Heart left ventricle (tissue), 16 donors: Measurements from ENCODE around the gene TGFB2. TPM values are rescaled to one million over a fixed set of nuclear protein-coding genes. Genes with fewer than 3 reads are reported as not detected.

Source experiments
- ATAC-seq, 4 donors: fragments of 200-7000 bp; cut with Tn5 transposase; one replicate each; pipeline ENCODE4 v1.9.1; 2020 to 2022; ENCODE audit warnings: moderate library complexity in 4 of 4, mild to moderate bottlenecking in 3 of 4, moderate number of reproducible peaks in 1 of 4
- DNase-seq, 5 donors: peaks; one replicate each; pipeline ENCODE4 v3.0.0-alpha.2; 2020
- H3K27ac ChIP-seq, 12 donors: fragments of 200-600 bp; sonication (generic) in 4 of 12; one replicate each; pipeline versions ENCODE4 v1.5.0 to v1.8.0; 2016 to 2022; ENCODE audit warnings: mild to moderate bottlenecking in 2 of 12
- H3K27me3 ChIP-seq, 9 donors: fragments of 200-600 bp; sonication (generic) in 2 of 9; one replicate each; pipeline versions ENCODE4 v1.5.1 to v1.8.0; 2016 to 2022; ENCODE audit warnings: mild to moderate bottlenecking in 3 of 9
- H3K36me3 ChIP-seq, 9 donors: fragments of 200-600 bp; sonication (generic) in 2 of 9; one replicate each; pipeline versions ENCODE4 v1.5.0 to v1.8.0; 2018 to 2022; ENCODE audit warnings: mild to moderate bottlenecking in 2 of 9
- H3K4me1 ChIP-seq, 12 donors: fragments of 200-600 bp; sonication (generic) in 4 of 12; one replicate each; pipeline versions ENCODE4 v1.5.0 to v1.8.0; 2016 to 2022; ENCODE audit warnings: mild to moderate bottlenecking in 3 of 12
- H3K4me3 ChIP-seq, 12 donors: fragments of 200-600 bp; sonication (generic) in 4 of 12; one replicate each; pipeline versions ENCODE4 v1.5.0 to v1.8.0; 2017 to 2022; ENCODE audit warnings: mild to moderate bottlenecking in 9 of 12, moderate library complexity in 4 of 12
- H3K9me3 ChIP-seq, 12 donors: fragments of 200-600 bp; sonication (generic) in 4 of 12; one replicate each; pipeline versions ENCODE4 v1.5.0 to v1.8.0; 2016 to 2022; ENCODE audit warnings: mild to moderate bottlenecking in 1 of 12
- CTCF ChIP-seq, 12 donors: fragments of 200-600 bp; sonication (generic) in 4 of 12; IDR thresholded peaks; one replicate each; pipeline versions ENCODE4 v1.5.0 to v1.8.0; 2018 to 2022; ENCODE audit warnings: antibody characterized with exemption in 12 of 12, mild to moderate bottlenecking in 5 of 12
- POLR2A ChIP-seq, 2 donors: fragments of 450-650 bp; IDR thresholded peaks; one replicate each; pipeline ENCODE4 v1.6.1; 2017; ENCODE audit warnings: antibody characterized with exemption in 2 of 2, mild to moderate bottlenecking in 2 of 2, moderate library complexity in 2 of 2
- WGBS, 4 donors: extraction: QIAGEN DNeasy Blood & Tissue Kit in 2 of 4; methylation state at CpG; one replicate each; pipeline versions ENCODE4 v1.1.5 to v1.1.7; 2013 to 2018; 5-methylcytosine and 5-hydroxymethylcytosine counted together
- intact Hi-C, 10 donors: fragments of 100-400 bp; cut with DNase I; formaldehyde crosslinking; loops; one replicate each; pipeline versions ENCODE4 v1.11.1 to v1.14.2; 2022
- polyA plus RNA-seq, 2 donors: library from polyadenylated mRNA; stranded (reverse); fragments of 200-250 nt; gene quantifications; one replicate each; pipeline ENCODE4 v1.2.3, GENCODE V29; 2013
- total RNA-seq, 9 donors: library from RNA; depleted of rRNA in 2 of 9; stranded (reverse); fragments of >200 nt in 2 of 9; fragmentation: NEBNext Ultra II Directional in 3 of 9; extraction: Animal tissue kit (Norgen Biotek cat#: 25700) in 3 of 9; gene quantifications; one replicate each; pipeline versions ENCODE4 v1.1.0 to v1.2.4, GENCODE V29; 2016 to 2023
- donor health status: ischemic (EF 13 %, LVEDD 7.1; RV severe dilation, severe dysfunction).
- donor health status: healthy with polysubstance abuse.
- donor health status: DM: no; HTN: yes; CAD: no.
- donor health status: DM: no; HTN: no; CAD: no.
- donor health status: ischemic (EF 25% LVEDD 6.9; RV normal size, moderate dysfunction).
- donor health status: ischemic (EF 25% LVEDD 5.7; RV mildly dilated, moderate dysfunction).
- donor health status: healthy.
- donor health status: DM: yes; HTN: yes; CAD: no.
- donor health status: ischemic (EF 35%, LVEDD 5.7; RV mildly dilated, moderate dysfunction).
- donor health status: nonischemic (EF 11% LVEDD 7.7; RV severe dilation, severe dysfunction).
- donor health status: DM: yes; HTN: yes; CAD: no.
- donor health status: PGD.
- donor health status: ischemic (EF 29% LVEDD 5.4; RV normal size, mild dysfunction).
- donor health status: nonischemic (EF 23%, LVEDD 6.1; RV moderate dilation, normal function).

Gene TGFB2
- total and polyA plus RNA-seq, 11 donors = 0.76 to 23.6 (median 5.5) TPM

DNA sequence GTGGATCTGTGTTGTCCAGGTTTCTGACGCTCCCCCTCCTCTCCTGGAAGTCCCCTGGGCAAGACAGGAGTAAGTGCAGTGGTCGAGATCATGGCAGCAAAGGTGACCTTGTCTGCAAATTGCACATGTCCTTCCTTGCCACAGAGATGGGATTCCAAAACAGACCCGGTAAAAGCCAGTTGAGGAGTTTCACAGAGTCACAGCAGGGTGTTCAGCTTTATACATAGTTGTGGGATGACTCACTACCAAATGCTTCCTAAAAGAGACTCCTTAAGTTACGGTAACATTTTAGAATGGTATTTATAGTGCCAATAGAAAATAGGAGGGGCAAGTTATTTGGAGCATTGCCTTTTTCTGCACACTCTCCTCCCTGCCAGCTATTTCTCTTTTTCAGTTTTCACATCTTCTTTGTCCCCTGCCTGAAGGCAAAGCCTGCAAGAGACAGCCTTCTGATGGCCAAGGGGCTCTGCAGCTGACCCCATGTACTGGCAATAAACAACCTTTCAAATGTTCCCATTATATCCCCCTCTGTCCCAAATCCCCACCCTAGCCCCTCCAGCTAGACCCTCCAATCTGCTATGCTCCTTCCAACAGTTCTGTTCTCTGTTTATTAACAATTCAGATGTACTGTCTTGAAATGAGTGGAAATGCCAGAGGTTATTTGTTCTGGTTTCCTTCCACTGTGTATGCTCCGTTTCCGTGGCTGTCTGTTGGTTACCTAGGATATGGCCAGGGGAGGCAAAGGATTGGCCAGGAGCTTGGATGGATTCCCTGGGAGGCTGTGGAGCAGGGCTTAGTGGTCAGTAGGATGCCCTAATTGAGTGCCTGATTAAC, 115.0 kb downstream of the TGFB2 start:
- intact Hi-C loops = loop anchor here in 6 of 10 donors (5.0 to 10.0 kb wide), 4 partner anchors 95 to 115 kb away; partner anchors contain the start of gene TGFB2 (in 4 of the 6)
- TF ChIP-seq POLR2A (IDR thresholded peaks at IDR 0.05) (no peak), CTCF (IDR thresholded peaks at IDR 0.05) (no peak)
- peaks cover 5 to 53% (median 39%) of the 10 kb centered on the region in 12 donors for H3K4me1 ChIP-seq

DNA sequence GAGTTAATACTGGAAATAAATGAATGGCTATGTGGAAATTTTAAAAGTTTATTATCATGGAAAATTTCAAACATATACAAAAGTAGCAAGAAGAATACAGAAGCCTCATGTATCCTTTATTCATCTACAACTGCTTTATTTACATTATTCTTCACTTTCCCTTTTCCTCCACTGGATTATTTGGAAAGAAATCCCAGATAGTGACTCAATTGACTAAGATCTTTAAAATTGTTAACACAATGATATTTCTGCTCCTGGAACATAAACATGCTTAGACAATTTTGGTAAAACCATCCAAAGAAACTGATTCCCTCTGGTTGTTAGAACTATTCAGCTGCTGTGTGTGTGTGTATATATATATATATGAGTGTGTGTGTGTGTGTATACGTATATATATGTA, 116.2 kb downstream of the TGFB2 start:
- H3K4me1 ChIP-seq = peaks cover 5 to 57% (median 43%) of the 10 kb centered on the region in 12 donors

More for the DNA sequence above, 115.0 kb downstream of the TGFB2 start:
- peak overlapping the region; percentile 19 to 87 (median 77) for H3K27ac ChIP-seq
- no peaks in the 10 kb centered on the region for H3K27me3 ChIP-seq
- H3K9me3 ChIP-seq = no peaks in the 10 kb centered on the region
- peak overlapping the region in 4 of 12 donors; percentile 11 to 25 (median 14) for H3K4me3 ChIP-seq
- H3K36me3 ChIP-seq = no peaks in the 10 kb centered on the region
- peak; percentile 84 to 90 (median 86) for ATAC-seq
- DNase-seq = peak in 4 of 5 donors; percentile 16 to 57 (median 31)
- WGBS, 4 donors = 3 to 11% (median 9%) methylated on average over 6 of the region's 6 CpGs

DNA sequence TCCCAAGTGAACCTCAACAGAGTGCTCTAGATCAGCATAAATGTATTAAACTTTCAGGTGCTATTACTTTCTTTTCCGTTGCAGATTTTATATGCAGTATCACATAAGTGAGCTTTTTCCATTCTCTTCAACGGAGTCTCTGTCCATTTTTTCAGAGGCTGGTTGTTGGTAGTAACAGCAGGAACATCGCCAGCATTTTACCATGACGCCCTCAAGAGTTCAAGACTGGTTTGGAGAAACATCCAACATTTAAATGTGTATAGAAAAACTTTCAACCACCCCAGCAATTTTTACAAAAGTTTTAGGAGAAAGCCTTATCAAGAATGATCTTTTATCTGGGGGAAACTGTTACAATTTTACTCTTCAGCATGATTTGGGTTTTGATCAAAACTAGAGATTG, 117.0 kb downstream of the TGFB2 start:
- Histone ChIP-seq H3K36me3 (no peaks in the 10 kb centered on the region), H3K4me1 (peaks cover 5 to 65% (median 51%) of the 10 kb centered on the region in 12 donors), H3K27ac (peak overlapping the region in 11 of 12 donors; percentile 68 to 94 (median 82)), H3K9me3 (no peaks in the 10 kb centered on the region), H3K27me3 (no peaks in the 10 kb centered on the region), H3K4me3 (no peak overlapping the region)
- intact Hi-C loops = loop anchor here in 5 of 10 donors (2.0 to 10.0 kb wide), 4 partner anchors 15 to 117 kb away; partner anchors contain the start of gene TGFB2 (in 4 of the 5)
- DNase-seq = no peak
- TF ChIP-seq CTCF (IDR thresholded peaks at IDR 0.05) (no peak), POLR2A (IDR thresholded peaks at IDR 0.05) (no peak)
- WGBS, 4 donors = 65 to 83% (median 76%) methylated on average over 4 of the region's 4 CpGs
- no peak for ATAC-seq

More for the DNA sequence above, 116.2 kb downstream of the TGFB2 start:
- intact Hi-C loops = loop anchor here in 5 of 10 donors (5.0 to 10.0 kb wide), 3 partner anchors 97 to 117 kb away; partner anchors contain the start of gene TGFB2 (in 4 of the 5)
- DNase-seq (no peak), ATAC-seq (no peak)
- H3K27me3 ChIP-seq = no peaks in the 10 kb centered on the region
- peak overlapping the region in 2 of 12 donors; percentile 80 to 85 for H3K27ac ChIP-seq
- no peaks in the 10 kb centered on the region for H3K36me3 ChIP-seq
- H3K4me3 ChIP-seq = no peak overlapping the region
- WGBS, 4 donors = 44 to 89% (median 66%) methylated on average over 1 of the region's 1 CpG
- H3K9me3 ChIP-seq = no peaks in the 10 kb centered on the region
- TF ChIP-seq CTCF (IDR thresholded peaks at IDR 0.05) = no peak
- TF ChIP-seq POLR2A (IDR thresholded peaks at IDR 0.05) = no peak

- H3K36me3 ChIP-seq = no peaks in the 10 kb centered on the region
- H3K9me3 ChIP-seq = no peaks in the 10 kb centered on the region
- DNase-seq (no peak), ATAC-seq (no peak)
- peak overlapping the region; percentile 68 to 94 (median 79) for H3K27ac ChIP-seq
- 11 to 32% (median 15%) methylated on average over 2 of the region's 2 CpGs for WGBS, 4 donors
- intact Hi-C loops = loop anchor here in 5 of 10 donors (2.0 to 10.0 kb wide), 4 partner anchors 14 to 118 kb away; partner anchors contain the start of gene TGFB2 (in 4 of the 5)
- no peaks in the 10 kb centered on the region for H3K27me3 ChIP-seq
- H3K4me3 ChIP-seq = peak overlapping the region in 2 of 12 donors; percentile 13 to 29
- TF ChIP-seq CTCF (IDR thresholded peaks at IDR 0.05) = no peak
- TF ChIP-seq POLR2A (IDR thresholded peaks at IDR 0.05) = no peak
- peaks cover 5 to 70% (median 55%) of the 10 kb centered on the region in 12 donors for H3K4me1 ChIP-seq
These were observed 117.5 kb downstream of the TGFB2 start for GRCh38 chr1:218462587-218462986.
